Small intestine (tissue), 7 donors: ENCODE measurements around the gene ZNF440. TPM values are rescaled to one million over a fixed set of nuclear protein-coding genes. Genes with fewer than 3 reads are reported as not detected.
A peak's percentile ranks its signal among the peaks of the same experiment; 100 is the strongest.

Experiments
- DNase-seq, 2 donors: peaks; one replicate each; pipeline versions ENCODE4 v3.0.0 to v3.0.0-alpha.2; 2013
- FAIRE-seq: peaks from 2 replicates; lab custom pipeline; 2012; peaks lifted over from hg19 to GRCh38; lab: Jason Lieb, UNC
- H3K27ac ChIP-seq, 3 donors: one replicate each; pipeline ENCODE4 v1.5.1; 2013; ENCODE audit warnings: low read length in 2 of 3, mild to moderate bottlenecking in 2 of 3, control low read depth in 1 of 3, inconsistent platforms in 1 of 3, low read depth in 1 of 3, moderate library complexity in 1 of 3
- H3K27me3 ChIP-seq, 3 donors: one replicate each; pipeline ENCODE4 v1.6.1; 2013; ENCODE audit warnings: low read length in 3 of 3, inconsistent platforms in 1 of 3; ENCODE audit not compliant: control insufficient read depth in 3 of 3, insufficient read depth in 3 of 3
- H3K36me3 ChIP-seq, 3 donors: one replicate each; pipeline ENCODE4 v1.6.1; 2013; ENCODE audit warnings: low read length in 3 of 3, inconsistent platforms in 1 of 3, low read depth in 1 of 3, mild to moderate bottlenecking in 1 of 3, moderate library complexity in 1 of 3; ENCODE audit not compliant: control insufficient read depth in 3 of 3, insufficient read depth in 2 of 3
- H3K4me1 ChIP-seq, 3 donors: one replicate each; pipeline ENCODE4 v1.6.1; 2013; ENCODE audit warnings: low read length in 2 of 3, inconsistent platforms in 1 of 3, low read depth in 1 of 3, mild to moderate bottlenecking in 1 of 3, moderate library complexity in 1 of 3; ENCODE audit not compliant: control insufficient read depth in 3 of 3, insufficient read depth in 2 of 3
- H3K4me3 ChIP-seq, 3 donors: one replicate each; pipeline ENCODE4 v1.5.1; 2013; ENCODE audit warnings: low read length in 3 of 3, control low read depth in 1 of 3, inconsistent platforms in 1 of 3, low read depth in 1 of 3, mild to moderate bottlenecking in 1 of 3, moderate library complexity in 1 of 3
- H3K9me3 ChIP-seq, 2 donors: one replicate each; pipeline ENCODE4 v1.6.1; 2013; ENCODE audit warnings: low read depth in 1 of 2, low read length in 1 of 2; ENCODE audit not compliant: control insufficient read depth in 2 of 2, insufficient read depth in 1 of 2
- WGBS, 3 donors: extraction: QIAGEN DNeasy Blood & Tissue Kit; methylation state at CpG; one replicate each; pipeline ENCODE4 v1.1.7; 2013; 5-methylcytosine and 5-hydroxymethylcytosine counted together
- polyA plus RNA-seq, 4 donors: library from polyadenylated mRNA; stranded (reverse) in 3 of 4; unstranded in 1 of 4; fragments of 200-250 nt in 3 of 4; fragments of 120-200 nt in 1 of 4; gene quantifications; one replicate each; pipeline versions ENCODE4 v1.2.1 to v1.2.3, GENCODE V29; 2013
- donor health status: healthy with polysubstance abuse.
- donor health status: control.
- donor health status: control.
- donor health status: Bipolar disorder and iron deficiency.
- donor health status: healthy.

ZNF440 gene
- polyA plus RNA-seq, 4 donors = 3.5 to 18.0 (median 7.4) TPM

DNA sequence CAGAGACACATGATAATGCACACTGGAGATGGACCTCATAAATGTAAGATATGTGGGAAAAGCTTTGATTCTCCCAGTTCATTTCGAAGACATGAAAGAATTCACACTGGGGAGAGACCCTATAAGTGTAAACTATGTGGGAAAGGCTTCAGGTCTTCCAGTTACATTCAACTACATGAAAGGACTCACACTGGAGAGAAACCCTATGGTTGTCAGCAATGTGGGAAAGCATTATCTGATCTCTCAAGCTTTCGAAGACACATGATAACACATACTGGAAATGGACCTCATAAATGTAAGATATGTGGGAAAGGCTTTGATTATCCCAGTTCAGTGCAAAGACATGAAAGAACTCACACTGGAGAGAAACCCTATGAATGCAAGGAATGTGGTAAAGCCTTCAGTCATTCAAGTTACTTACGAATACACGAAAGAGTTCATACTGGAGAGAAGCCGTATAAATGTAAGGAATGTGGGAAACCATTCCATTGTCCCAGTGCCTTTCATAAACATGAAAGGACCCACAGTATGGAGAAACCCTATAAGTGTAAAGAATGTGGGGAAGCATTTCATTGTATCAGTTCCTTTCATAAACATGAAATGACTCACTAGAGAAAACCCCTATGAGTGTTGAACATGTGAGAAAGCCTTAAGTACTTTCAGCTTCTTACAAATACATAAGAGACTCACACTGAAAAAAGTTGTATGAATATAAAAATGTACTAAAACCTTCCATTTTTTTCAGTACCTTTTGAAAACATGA, 32.6 kb upstream of the ZNF440 start:
- peaks cover 0 to 2% (median 0%) of the 10 kb centered on the region in 3 donors for H3K27me3 ChIP-seq
- FAIRE-seq (no peak), DNase-seq (no peak)
- H3K4me1 ChIP-seq = no peaks in the 10 kb centered on the region
- H3K9me3 ChIP-seq = peaks cover 7 to 52% of the 10 kb centered on the region in 2 donors
- peaks cover 14 to 33% (median 22%) of the 10 kb centered on the region in 3 donors for H3K36me3 ChIP-seq
- no peak overlapping the region for H3K27ac ChIP-seq
- H3K4me3 ChIP-seq = no peak overlapping the region
- 95 to 99% (median 96%) methylated on average over 5 of the region's 5 CpGs for WGBS, 3 donors

- H3K4me1 ChIP-seq = no peaks in the 10 kb centered on the region
- FAIRE-seq = no peak
- WGBS, 3 donors = 98 to 100% (median 100%) methylated on average over 1 of the region's 1 CpG
- no peak for DNase-seq
- H3K4me3 ChIP-seq = no peak overlapping the region
- no peak overlapping the region for H3K27ac ChIP-seq
- H3K36me3 ChIP-seq = peaks cover 10 to 25% (median 17%) of the 10 kb centered on the region in 3 donors
- H3K9me3 ChIP-seq = peaks cover 5 to 52% of the 10 kb centered on the region in 2 donors
- H3K27me3 ChIP-seq = peaks cover 0 to 2% (median 0%) of the 10 kb centered on the region in 3 donors
Measured at GRCh38 chr19:11783767-11784166, 30.3 kb upstream of the ZNF440 start.

DNA sequence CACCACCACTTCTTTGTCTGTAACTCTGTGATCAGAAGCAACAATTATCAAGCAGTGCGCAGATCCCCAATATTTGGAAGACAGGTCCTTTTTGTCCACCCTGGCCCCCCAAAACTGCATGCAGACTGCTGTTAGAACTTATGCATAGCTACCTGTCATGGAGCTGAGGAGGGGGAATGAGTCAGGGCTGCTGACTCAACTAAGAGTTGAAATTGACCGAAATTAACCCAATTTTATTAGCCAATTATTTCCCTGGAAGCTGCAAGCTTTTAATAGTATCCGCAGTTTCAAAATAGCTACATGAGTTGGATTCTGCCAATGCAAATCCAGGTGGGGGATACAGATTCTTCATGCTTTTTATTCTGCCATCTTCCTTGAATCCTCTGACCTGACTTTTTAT, 29.7 kb upstream of the ZNF440 start:
- H3K4me1 ChIP-seq = no peaks in the 10 kb centered on the region
- no peak overlapping the region for H3K27ac ChIP-seq
- H3K27me3 ChIP-seq = peaks cover 0 to 2% (median 0%) of the 10 kb centered on the region in 3 donors
- no peak for DNase-seq
- peaks cover 5 to 46% of the 10 kb centered on the region in 2 donors for H3K9me3 ChIP-seq
- WGBS, 3 donors = 96 to 99% (median 97%) methylated on average over 3 of the region's 3 CpGs
- H3K4me3 ChIP-seq = no peak overlapping the region
- no peak for FAIRE-seq
- H3K36me3 ChIP-seq = peaks cover 4 to 20% (median 12%) of the 10 kb centered on the region in 3 donors

- Histone ChIP-seq H3K4me3 (no peak overlapping the region), H3K4me1 (no peaks in the 10 kb centered on the region), H3K27ac (no peak overlapping the region), H3K9me3 (peaks cover 0 to 31% of the 10 kb centered on the region in 2 donors), H3K36me3 (no peaks in the 10 kb centered on the region), H3K27me3 (no peaks in the 10 kb centered on the region)
- DNase-seq (no peak), FAIRE-seq (no peak)
- 74 to 84% (median 79%) methylated on average over 3 of the region's 3 CpGs for WGBS, 3 donors
Measured at GRCh38 chr19:11787536-11787935, 26.5 kb upstream of the ZNF440 start.

GRCh38 chr19:11792942-11793341, 21.1 kb upstream of the ZNF440 start:
- Histone ChIP-seq H3K27me3 (no peaks in the 10 kb centered on the region), H3K36me3 (no peaks in the 10 kb centered on the region), H3K9me3 (peaks cover 0 to 5% of the 10 kb centered on the region in 2 donors), H3K4me1 (peaks cover 0 to 5% (median 4%) of the 10 kb centered on the region in 3 donors), H3K4me3 (no peak overlapping the region), H3K27ac (no peak overlapping the region)
- DNase-seq (no peak), FAIRE-seq (no peak)

GRCh38 chr19:11797491-11797890, 16.6 kb upstream of the ZNF440 start:
- no peaks in the 10 kb centered on the region for H3K36me3 ChIP-seq
- H3K9me3 ChIP-seq = no peaks in the 10 kb centered on the region
- peak overlapping the region in 2 of 3 donors; percentile 1 to 17 for H3K4me3 ChIP-seq
- FAIRE-seq (no peak), DNase-seq (peak; percentile 94)
- peak overlapping the region in 1 of 3 donors; percentile 11 for H3K27ac ChIP-seq
- peaks cover 0 to 8% (median 8%) of the 10 kb centered on the region in 3 donors for H3K4me1 ChIP-seq
- H3K27me3 ChIP-seq = no peaks in the 10 kb centered on the region
- WGBS, 3 donors = 1 to 4% (median 4%) methylated on average over 8 of the region's 8 CpGs

- H3K9me3 ChIP-seq = peaks cover 0 to 3% of the 10 kb centered on the region in 2 donors
- H3K36me3 ChIP-seq = no peaks in the 10 kb centered on the region
- WGBS, 3 donors = 0 to 2% (median 1%) methylated on average over 48 to 56 of the region's 56 CpGs
- H3K4me1 ChIP-seq = peaks cover 0 to 8% (median 8%) of the 10 kb centered on the region in 3 donors
- no peak for FAIRE-seq
- peak; percentile 90 to 94 for DNase-seq
- H3K27ac ChIP-seq = peak within 1 kb of the TSS; percentile 71 to 88 (median 73)
- no peaks in the 10 kb centered on the region for H3K27me3 ChIP-seq
- peak within 1 kb of the TSS; percentile 63 to 76 (median 70) for H3K4me3 ChIP-seq
Measured at GRCh38 chr19:11798391-11799330, 15.4 kb upstream of the ZNF440 start, which contains the start of gene ZNF491. ZNF491 (plus strand) TSS chr19:11798523; CDS start chr19:11805954, 7,431 bp downstream.
